GF-D8 (cell line): ENCODE data around the gene POSTN.
"Not testable (repeated sequence)": the region's sequence is repeated elsewhere in the genome, so short reads cannot be mapped to it uniquely, and the experiment has no call there.

ENCODE experiments used
- DNase-seq: peaks from one replicate; lab custom pipeline; 2025; lab: John Stamatoyannopoulos, UW

The POSTN gene

GRCh38 chr13:37595162-37595561, 3.4 kb downstream of the POSTN start:
- no peak for DNase-seq

GRCh38 chr13:37594550-37594949, 4.0 kb downstream of the POSTN start:
- no peak for DNase-seq

- DNase-seq = not testable (repeated sequence)
These were observed 9.2 kb downstream of the POSTN start for GRCh38 chr13:37589381-37589780.

GRCh38 chr13:37587236-37587635, 11.3 kb downstream of the POSTN start:
- no peak for DNase-seq

- DNase-seq = no peak
These were observed 12.4 kb downstream of the POSTN start for GRCh38 chr13:37586164-37586563.

GRCh38 chr13:37585541-37585940, 13.0 kb downstream of the POSTN start:
- no peak for DNase-seq

GRCh38 chr13:37576601-37577000, 22.0 kb downstream of the POSTN start:
- no peak for DNase-seq

- DNase-seq = no peak
These were observed 33.1 kb downstream of the POSTN start for GRCh38 chr13:37565425-37565824.

- no peak for DNase-seq
These were observed 37.5 kb downstream of the POSTN start for GRCh38 chr13:37561031-37561430.

- no peak for DNase-seq
These were observed 38.0 kb downstream of the POSTN start for GRCh38 chr13:37560526-37560925.

- DNase-seq = not testable (repeated sequence)
These were observed 39.8 kb downstream of the POSTN start for GRCh38 chr13:37558766-37559165.

GRCh38 chr13:37546087-37546486, 52.5 kb downstream of the POSTN start:
- DNase-seq = no peak

GRCh38 chr13:37544995-37545394, 53.6 kb downstream of the POSTN start:
- no peak for DNase-seq

GRCh38 chr13:37539976-37540605, 58.5 kb downstream of the POSTN start:
- no peak for DNase-seq

GRCh38 chr13:37539170-37539569, 59.4 kb downstream of the POSTN start:
- DNase-seq = no peak

- no peak for DNase-seq
These were observed 63.1 kb downstream of the POSTN start for GRCh38 chr13:37535501-37535900.

GRCh38 chr13:37534676-37535075, 63.9 kb downstream of the POSTN start:
- no peak for DNase-seq

GRCh38 chr13:37534181-37534580, 64.4 kb downstream of the POSTN start:
- no peak for DNase-seq

- no peak for DNase-seq
These were observed 67.5 kb downstream of the POSTN start for GRCh38 chr13:37531049-37531448.

GRCh38 chr13:37529751-37530385, 68.7 kb downstream of the POSTN start:
- no peak for DNase-seq

GRCh38 chr13:37526710-37527473, 71.7 kb downstream of the POSTN start:
- DNase-seq = no peak

GRCh38 chr13:37515226-37515625, 83.3 kb downstream of the POSTN start:
- DNase-seq = no peak
